ENCODE results near the gene C5AR1. TPM values are rescaled to one million over a fixed set of nuclear protein-coding genes. Genes with fewer than 3 reads are reported as not detected.

Gene C5AR1
- total and polyA plus RNA-seq, 9 of the 15 experiments (the other 6 are each of a cell fraction or from before 2014, with no cell fraction given) = 0.06 to 1.6 (median 0.28) TPM; not detected in 3

DNA sequence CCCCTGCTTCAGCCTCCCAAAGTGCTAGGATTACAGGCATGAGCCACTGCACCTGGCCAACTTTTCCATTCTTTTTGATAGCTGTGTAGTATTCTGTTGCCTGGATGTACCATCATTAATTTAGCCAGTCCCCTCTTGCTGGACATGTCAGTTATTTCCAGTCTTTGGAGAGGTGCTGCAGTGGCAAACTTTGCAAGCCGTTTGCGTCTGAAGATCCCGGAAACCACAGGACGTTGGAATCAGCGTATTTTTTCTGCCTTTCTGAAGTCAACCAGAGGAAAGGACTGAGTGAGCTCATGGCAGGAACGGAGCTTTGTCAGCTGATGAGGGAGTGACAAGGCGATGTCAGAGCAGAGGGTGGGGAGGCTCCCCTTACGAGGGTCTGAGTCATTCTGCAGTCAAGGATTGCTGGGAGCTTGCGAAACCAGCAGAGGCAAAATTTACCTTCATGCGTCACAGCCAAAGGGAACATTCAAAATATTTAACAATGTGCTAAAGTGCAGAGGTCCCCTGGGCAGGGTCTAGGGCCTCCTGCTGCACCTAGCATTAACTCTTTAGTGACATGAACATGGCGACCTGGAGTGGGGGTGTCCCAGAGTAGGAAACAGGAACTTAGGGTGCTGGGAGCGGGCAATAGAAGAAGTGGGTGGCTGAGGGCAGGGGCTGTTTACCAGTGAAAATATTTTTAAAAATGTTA lies 5.6 kb downstream of the C5AR1 start (continued):
- TF ChIP-seq, protein P1, sequence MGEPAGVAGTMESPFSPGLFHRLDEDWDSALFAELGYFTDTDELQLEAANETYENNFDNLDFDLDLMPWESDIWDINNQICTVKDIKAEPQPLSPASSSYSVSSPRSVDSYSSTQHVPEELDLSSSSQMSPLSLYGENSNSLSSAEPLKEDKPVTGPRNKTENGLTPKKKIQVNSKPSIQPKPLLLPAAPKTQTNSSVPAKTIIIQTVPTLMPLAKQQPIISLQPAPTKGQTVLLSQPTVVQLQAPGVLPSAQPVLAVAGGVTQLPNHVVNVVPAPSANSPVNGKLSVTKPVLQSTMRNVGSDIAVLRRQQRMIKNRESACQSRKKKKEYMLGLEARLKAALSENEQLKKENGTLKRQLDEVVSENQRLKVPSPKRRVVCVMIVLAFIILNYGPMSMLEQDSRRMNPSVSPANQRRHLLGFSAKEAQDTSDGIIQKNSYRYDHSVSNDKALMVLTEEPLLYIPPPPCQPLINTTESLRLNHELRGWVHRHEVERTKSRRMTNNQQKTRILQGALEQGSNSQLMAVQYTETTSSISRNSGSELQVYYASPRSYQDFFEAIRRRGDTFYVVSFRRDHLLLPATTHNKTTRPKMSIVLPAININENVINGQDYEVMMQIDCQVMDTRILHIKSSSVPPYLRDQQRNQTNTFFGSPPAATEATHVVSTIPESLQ (CRISPR knock-in tag; IDR thresholded peaks at IDR 0.05) = no peak
- TF ChIP-seq NFXL1 (CRISPR knock-in tag; IDR thresholded peaks at IDR 0.05) (no peak), MCM5 (IDR thresholded peaks at IDR 0.05; ENCODE audit: low read depth) (no peak), MYC (IDR thresholded peaks at IDR 0.05; ENCODE audit: low read depth, low read length) (peak; percentile 66), MYC (CRISPR knock-in tag; IDR thresholded peaks at IDR 0.05; ENCODE audit: borderline replicate concordance, low read depth) (no peak), EZH2 (IDR thresholded peaks at IDR 0.05; ENCODE audit: borderline replicate concordance, low read depth, low read length) (no peak), CHD2 (IDR thresholded peaks at IDR 0.05; ENCODE audit: low read depth, low read length) (no peak), NELFE (IDR thresholded peaks at IDR 0.05; ENCODE audit: insufficient read depth, insufficient read length) (no peak), FOXM1 (IDR thresholded peaks at IDR 0.05; ENCODE audit: low read depth) (no peak), FOXM1 (CRISPR knock-in tag; IDR thresholded peaks at IDR 0.05; ENCODE audit: low read depth) (no peak), ARNT (IDR thresholded peaks at IDR 0.05) (peak in 1 of 2 experiments; percentile 79; a peak in 2 of 4 replicates)
- TF ChIP-seq, protein P2, sequence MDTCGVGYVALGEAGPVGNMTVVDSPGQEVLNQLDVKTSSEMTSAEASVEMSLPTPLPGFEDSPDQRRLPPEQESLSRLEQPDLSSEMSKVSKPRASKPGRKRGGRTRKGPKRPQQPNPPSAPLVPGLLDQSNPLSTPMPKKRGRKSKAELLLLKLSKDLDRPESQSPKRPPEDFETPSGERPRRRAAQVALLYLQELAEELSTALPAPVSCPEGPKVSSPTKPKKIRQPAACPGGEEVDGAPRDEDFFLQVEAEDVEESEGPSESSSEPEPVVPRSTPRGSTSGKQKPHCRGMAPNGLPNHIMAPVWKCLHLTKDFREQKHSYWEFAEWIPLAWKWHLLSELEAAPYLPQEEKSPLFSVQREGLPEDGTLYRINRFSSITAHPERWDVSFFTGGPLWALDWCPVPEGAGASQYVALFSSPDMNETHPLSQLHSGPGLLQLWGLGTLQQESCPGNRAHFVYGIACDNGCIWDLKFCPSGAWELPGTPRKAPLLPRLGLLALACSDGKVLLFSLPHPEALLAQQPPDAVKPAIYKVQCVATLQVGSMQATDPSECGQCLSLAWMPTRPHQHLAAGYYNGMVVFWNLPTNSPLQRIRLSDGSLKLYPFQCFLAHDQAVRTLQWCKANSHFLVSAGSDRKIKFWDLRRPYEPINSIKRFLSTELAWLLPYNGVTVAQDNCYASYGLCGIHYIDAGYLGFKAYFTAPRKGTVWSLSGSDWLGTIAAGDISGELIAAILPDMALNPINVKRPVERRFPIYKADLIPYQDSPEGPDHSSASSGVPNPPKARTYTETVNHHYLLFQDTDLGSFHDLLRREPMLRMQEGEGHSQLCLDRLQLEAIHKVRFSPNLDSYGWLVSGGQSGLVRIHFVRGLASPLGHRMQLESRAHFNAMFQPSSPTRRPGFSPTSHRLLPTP (IDR thresholded peaks at IDR 0.05; ENCODE audit: borderline replicate concordance, extremely low read depth, insufficient read length) = peak; percentile 8
- TF ChIP-seq, protein P3, sequence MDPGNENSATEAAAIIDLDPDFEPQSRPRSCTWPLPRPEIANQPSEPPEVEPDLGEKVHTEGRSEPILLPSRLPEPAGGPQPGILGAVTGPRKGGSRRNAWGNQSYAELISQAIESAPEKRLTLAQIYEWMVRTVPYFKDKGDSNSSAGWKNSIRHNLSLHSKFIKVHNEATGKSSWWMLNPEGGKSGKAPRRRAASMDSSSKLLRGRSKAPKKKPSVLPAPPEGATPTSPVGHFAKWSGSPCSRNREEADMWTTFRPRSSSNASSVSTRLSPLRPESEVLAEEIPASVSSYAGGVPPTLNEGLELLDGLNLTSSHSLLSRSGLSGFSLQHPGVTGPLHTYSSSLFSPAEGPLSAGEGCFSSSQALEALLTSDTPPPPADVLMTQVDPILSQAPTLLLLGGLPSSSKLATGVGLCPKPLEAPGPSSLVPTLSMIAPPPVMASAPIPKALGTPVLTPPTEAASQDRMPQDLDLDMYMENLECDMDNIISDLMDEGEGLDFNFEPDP (CRISPR knock-in tag; IDR thresholded peaks at IDR 0.05) = no peak
- TF ChIP-seq, protein P4, sequence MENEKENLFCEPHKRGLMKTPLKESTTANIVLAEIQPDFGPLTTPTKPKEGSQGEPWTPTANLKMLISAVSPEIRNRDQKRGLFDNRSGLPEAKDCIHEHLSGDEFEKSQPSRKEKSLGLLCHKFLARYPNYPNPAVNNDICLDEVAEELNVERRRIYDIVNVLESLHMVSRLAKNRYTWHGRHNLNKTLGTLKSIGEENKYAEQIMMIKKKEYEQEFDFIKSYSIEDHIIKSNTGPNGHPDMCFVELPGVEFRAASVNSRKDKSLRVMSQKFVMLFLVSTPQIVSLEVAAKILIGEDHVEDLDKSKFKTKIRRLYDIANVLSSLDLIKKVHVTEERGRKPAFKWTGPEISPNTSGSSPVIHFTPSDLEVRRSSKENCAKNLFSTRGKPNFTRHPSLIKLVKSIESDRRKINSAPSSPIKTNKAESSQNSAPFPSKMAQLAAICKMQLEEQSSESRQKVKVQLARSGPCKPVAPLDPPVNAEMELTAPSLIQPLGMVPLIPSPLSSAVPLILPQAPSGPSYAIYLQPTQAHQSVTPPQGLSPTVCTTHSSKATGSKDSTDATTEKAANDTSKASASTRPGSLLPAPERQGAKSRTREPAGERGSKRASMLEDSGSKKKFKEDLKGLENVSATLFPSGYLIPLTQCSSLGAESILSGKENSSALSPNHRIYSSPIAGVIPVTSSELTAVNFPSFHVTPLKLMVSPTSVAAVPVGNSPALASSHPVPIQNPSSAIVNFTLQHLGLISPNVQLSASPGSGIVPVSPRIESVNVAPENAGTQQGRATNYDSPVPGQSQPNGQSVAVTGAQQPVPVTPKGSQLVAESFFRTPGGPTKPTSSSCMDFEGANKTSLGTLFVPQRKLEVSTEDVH (IDR thresholded peaks at IDR 0.05; ENCODE audit: low read depth, partially characterized antibody) = no peak
- TF ChIP-seq, protein P5, sequence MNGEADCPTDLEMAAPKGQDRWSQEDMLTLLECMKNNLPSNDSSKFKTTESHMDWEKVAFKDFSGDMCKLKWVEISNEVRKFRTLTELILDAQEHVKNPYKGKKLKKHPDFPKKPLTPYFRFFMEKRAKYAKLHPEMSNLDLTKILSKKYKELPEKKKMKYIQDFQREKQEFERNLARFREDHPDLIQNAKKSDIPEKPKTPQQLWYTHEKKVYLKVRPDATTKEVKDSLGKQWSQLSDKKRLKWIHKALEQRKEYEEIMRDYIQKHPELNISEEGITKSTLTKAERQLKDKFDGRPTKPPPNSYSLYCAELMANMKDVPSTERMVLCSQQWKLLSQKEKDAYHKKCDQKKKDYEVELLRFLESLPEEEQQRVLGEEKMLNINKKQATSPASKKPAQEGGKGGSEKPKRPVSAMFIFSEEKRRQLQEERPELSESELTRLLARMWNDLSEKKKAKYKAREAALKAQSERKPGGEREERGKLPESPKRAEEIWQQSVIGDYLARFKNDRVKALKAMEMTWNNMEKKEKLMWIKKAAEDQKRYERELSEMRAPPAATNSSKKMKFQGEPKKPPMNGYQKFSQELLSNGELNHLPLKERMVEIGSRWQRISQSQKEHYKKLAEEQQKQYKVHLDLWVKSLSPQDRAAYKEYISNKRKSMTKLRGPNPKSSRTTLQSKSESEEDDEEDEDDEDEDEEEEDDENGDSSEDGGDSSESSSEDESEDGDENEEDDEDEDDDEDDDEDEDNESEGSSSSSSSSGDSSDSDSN (IDR thresholded peaks at IDR 0.05; ENCODE audit: borderline replicate concordance in 1 of 2, low read depth in 2 of 2, low read length in 2 of 2) = 0 out of 4 replicates have a peak, but pooled peaks of 1 of the 2 experiments have one; percentile 44

Data from K562 (cell line).